GM19025 (cell line): ENCODE measurements around the gene TMEM44.
A peak's percentile ranks its signal among the peaks of the same experiment; 100 is the strongest.

Source experiments
- ATAC-seq: cut with Tn5 transposase; IDR thresholded peaks from one replicate; pipeline ENCODE4 v1.9.1; 2021; ENCODE audit warnings: mild to moderate bottlenecking, low read depth, moderate library complexity; ENCODE audit not compliant: unreplicated experiment

TMEM44 gene

DNA sequence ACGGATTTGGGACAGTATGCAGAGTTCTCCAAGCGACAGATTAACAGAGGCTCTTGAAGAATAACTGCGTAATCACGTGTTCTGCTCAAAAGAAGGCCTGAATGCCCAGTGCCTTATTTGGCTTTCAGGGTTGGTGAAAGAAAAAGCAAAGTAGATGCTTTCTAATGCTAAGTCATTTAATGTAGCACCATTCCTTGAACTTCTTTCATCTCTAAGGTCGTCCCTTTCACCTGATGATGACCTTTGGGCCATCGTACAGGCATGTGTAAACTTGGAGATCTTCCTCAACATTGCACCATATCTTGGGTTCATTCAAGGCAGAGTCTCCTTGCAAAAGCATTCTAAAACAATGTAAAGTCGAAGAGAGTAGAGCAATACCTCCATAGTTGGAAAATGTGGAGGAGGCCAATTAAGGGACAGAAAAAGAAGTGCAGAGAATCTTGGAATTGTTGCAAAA lies 48.9 kb downstream of the TMEM44 start:
- ATAC-seq: peak; percentile 3

- ATAC-seq: no peak
Observed at GRCh38 chr3:194582196-194582905, 50.9 kb downstream of the TMEM44 start.

- no peak for ATAC-seq
Observed at GRCh38 chr3:194579091-194579606, 54.1 kb downstream of the TMEM44 start.

DNA sequence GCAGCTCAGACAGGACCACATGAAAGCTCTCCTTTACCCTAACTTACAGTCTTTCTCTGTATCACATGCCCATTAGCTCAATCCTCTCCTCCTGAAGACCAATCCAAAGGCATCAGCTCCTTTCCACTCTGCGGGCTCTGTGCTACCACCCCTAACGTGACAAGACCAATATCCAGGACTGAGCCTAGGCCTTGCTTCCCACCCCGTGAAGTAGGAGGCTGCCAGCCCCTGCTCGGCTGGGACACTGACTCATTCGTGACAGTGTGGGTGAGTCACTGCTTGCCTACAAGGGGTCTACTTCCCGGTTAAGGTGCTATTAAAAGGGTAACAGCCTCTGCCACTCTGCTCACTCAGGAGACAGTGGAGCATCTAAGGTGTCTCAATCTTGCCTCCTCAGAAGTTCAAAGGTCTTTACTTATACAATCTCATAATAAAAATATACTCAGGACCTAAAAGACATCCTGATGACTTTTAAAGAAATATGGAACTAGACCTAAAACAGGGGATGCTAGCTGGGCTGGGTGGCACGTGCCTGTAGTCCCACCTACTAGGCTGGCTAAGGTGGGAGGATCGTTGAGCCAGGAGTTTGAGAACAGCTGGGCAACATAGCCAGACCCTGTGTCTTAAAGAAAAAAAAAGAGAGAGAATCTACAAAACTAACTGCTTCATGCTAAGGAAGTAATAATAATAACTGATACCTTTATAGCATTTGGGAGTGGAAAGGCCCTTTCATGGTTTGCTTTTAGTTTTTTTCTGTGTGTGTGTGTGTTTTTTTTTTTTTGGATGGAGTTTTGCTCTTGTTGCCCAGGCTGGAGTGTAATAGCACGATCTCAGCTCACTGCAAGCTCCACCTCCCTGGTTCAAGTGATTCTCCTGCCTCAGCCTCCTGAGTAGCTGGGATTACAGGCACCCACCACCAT lies 55.0 kb downstream of the TMEM44 start:
- no peak for ATAC-seq

GRCh38 chr3:194575484-194576210 lies 57.6 kb downstream of the TMEM44 start:
- ATAC-seq: no peak

GRCh38 chr3:194574639-194575483 lies 58.4 kb downstream of the TMEM44 start:
- ATAC-seq: no peak

DNA sequence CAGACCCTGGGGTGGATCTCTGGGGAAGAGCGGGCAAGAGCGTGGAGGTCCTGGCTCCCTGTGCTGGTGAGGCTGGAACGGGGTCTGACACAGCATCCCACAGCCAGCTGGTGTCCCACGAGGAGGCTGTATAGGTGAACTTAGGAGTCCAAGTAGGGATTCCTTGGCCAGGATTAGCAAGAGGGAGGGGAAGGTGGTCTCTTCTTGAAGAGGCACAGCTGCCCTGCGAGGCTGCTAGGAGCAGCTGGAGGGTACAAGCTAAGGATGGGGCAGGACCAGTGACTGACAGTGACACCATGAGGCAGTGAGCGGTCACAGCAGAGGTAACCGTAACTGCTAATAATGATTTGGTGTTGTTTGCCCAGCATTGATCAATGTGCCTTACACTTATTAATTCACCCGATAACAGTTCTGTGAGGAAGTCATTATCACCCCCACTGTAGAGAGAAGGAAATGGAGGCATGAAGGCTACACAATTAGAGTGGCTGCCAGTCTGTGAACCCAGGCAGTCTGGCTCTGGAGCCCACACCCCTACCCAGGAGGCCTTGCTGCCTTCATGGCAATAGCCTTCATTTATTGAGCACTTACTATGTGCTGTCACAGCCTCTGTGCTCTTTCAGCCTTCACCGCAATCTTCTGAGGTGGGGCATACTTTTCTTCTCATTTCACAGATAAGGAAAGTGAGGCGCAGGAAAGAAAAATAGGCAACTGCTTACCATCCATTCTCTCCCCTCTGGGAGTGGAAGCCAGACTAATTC lies 59.4 kb downstream of the TMEM44 start:
- ATAC-seq: peak; percentile 74

DNA sequence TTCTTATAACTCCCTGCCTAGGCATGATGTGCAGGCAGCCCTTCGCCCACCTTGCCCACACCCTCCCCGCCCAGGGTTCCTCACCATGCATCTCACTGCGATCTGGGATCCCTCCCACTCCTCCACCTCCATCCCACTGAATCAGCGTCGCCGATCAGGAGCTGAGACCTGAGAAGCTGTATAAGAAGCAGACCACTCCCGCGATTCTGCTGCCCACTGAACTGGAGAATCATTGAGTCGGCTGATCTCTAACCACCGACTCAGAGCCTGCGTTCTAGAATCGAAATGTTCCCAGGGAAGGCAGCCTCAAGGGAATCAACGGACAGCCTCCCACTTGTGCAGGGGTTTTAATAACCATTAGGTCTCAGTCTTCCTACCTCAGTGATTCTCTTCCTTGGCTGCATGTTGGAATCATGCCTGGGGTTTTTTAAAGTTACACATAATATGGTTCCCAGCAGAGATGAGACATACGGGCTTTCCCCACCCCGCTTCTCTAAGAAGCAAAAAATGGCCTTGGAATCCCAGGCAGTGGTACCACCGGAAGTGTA lies 60.2 kb downstream of the TMEM44 start:
- ATAC-seq: no peak

- no peak for ATAC-seq
Observed at GRCh38 chr3:194572143-194572789, 61.0 kb downstream of the TMEM44 start.

DNA sequence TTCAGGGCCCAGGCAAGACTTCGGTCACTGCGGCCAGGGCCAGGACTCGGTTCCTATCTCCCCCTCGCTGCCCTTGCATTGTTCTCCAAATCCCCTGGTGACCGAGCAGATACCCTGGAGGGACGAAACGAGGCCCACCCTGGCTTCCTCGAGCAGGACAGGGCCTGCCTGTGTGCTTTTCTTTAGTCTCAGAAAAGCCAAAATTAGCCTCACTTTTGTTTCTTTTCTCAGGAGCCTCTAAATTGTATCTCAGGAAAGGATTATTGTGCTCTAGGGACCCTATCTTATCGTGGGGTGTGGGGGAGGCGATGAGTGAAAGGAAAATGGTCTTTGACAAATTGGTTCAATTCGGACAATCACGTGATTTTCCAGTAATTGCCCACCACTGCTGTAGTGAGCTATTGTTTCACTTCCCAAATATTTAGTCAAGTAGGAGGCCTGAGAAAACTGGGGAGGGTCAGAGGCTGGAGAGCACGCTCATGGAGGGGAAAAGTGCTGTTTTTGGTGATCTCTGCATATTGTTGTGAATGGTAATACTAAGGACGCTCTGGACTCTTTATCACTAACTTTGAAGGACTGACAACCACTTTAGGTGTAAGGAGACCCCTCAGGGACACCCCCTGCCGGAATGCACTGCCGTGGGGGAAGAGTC lies 61.6 kb downstream of the TMEM44 start:
- no peak for ATAC-seq

DNA sequence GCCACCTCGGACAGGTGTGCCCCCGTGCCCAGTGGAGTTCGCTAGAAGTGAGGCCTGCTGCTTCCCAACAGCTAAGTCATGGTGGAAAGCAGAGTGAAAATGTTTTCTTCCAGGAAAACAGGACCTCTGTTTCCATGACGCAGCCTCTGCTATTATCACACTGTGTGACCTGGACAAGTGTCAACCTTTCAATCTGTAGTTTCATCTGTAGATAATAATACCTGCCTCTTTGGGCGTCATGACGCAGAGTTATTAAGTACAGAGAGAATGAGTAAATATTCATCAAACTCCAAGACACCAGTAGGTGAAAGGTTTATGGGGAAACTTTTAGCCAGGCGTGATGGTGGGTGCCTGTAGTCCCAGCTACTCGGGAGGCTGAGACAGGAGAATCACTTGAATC lies 62.3 kb downstream of the TMEM44 start:
- ATAC-seq: no peak

DNA sequence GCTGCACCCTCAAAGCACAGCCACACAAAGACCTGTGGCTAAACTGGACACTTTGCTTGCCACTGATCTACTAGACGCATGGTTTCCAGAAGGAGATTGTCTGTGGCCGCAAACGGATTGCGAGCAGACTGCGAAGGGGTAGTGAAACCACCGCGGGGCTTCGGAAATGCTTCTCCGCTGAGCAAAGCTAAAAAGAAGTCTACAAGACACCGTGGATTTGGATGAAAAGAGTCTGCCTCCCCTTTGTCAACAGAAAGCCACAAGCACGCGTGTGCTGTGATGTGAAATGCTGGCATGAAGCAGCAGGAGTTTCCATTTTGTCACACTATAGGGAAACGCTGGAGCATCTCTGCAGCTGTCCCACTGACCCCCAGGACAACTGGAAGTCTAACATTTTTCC lies 63.0 kb downstream of the TMEM44 start:
- ATAC-seq: no peak

DNA sequence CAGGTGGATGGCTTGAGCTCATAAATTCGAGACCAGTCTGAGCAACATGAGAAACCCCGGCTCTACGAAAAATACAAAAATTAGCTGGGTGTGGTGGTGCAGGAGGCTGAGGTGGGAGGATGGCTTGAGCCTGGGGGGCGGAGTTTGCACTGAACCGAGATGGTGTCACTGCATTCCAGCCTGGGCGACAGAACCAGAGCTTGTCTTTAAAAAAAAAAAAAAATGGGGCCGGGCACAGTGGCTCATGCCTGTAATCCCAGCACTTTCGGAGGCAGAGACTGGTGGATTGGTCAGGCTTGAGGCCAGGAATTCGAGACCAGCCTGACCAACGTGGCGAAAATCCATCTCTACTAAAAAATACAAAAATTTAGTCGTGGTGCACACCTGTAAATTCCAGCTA lies 64.0 kb downstream of the TMEM44 start:
- no peak for ATAC-seq

GRCh38 chr3:194565597-194566190 lies 67.5 kb downstream of the TMEM44 start:
- ATAC-seq: no peak

DNA sequence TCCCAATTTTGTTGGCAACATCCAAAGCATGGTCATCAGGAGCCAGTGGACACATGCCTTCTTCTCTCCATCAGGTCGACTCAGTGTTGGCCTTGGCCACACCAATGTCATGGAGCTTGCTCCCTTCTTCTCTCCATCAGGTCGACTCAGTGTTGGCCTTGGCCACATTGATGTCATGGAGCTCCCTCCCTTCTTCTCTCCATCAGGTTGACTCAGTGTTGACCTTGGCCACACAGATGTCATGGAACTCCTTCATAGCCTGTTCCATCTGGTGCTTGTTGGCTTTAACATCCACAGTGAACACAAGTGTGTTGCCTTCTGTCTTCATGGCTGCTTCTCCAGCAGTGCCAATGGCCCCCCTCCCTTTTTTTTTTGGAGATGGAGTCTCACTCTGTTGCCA lies 70.2 kb downstream of the TMEM44 start:
- ATAC-seq: no peak

- ATAC-seq: no peak
Observed at GRCh38 chr3:194561306-194561974, 71.8 kb downstream of the TMEM44 start.

DNA sequence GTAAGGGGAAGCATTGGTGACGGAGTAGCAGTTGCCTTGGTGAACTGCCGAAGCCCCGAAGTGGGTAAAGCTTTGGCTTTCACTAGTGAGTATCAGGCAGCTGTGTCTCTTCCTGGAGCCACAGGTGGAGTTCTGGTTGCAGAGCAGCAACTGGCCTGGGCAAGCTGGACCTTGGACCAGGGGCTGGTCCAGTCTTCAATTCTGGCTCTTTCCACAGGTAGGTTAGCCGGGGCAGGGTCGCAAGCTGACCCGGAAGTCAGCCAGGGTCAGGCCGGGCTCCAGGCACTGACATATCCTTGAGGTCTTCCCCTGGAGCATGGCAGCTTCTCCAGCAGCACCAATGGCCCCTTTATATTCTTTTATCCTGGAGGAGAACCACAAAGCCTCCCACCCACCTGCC lies 73.2 kb downstream of the TMEM44 start:
- no peak for ATAC-seq
